Transverse colon (tissue), 3 donors: ENCODE results near the gene NT5DC4.

Source experiments
- CTCF ChIP-seq, 5 experiments: fragments of 200-600 bp in 3 of 5; fragments of 450-650 bp in 2 of 5; sonication (generic) in 3 of 5; IDR thresholded peaks; 1 replicate in 2 of 5; 2 replicates in 3 of 5; pipeline ENCODE4 v1.5.1; 2016 to 2017; ENCODE audit warnings: antibody characterized with exemption in 5 of 5, inconsistent platforms in 3 of 5, mild to moderate bottlenecking in 2 of 5, moderate library complexity in 1 of 5
- POLR2A ChIP-seq: fragments of 450-650 bp; IDR thresholded peaks from one replicate; pipeline ENCODE4 v1.6.1; 2016; ENCODE audit warnings: antibody characterized with exemption, mild to moderate bottlenecking, moderate library complexity

- no peak for TF ChIP-seq POLR2A
- no peak for TF ChIP-seq CTCF (IDR thresholded peaks at IDR 0.05)
These were observed 32.5 kb upstream of the NT5DC4 start for GRCh38 chr2:112688086-112688880.
